HG03039 (cell line): Measurements from ENCODE around the gene CCNY.

Experiments
- ATAC-seq: cut with Tn5 transposase; IDR thresholded peaks from one replicate; pipeline ENCODE4 v1.9.1; 2021; ENCODE audit warnings: mild to moderate bottlenecking, moderate library complexity; ENCODE audit not compliant: unreplicated experiment

CCNY gene

GRCh38 chr10:35423505-35424306, 87.4 kb downstream of the CCNY start:
- ATAC-seq: no peak

DNA sequence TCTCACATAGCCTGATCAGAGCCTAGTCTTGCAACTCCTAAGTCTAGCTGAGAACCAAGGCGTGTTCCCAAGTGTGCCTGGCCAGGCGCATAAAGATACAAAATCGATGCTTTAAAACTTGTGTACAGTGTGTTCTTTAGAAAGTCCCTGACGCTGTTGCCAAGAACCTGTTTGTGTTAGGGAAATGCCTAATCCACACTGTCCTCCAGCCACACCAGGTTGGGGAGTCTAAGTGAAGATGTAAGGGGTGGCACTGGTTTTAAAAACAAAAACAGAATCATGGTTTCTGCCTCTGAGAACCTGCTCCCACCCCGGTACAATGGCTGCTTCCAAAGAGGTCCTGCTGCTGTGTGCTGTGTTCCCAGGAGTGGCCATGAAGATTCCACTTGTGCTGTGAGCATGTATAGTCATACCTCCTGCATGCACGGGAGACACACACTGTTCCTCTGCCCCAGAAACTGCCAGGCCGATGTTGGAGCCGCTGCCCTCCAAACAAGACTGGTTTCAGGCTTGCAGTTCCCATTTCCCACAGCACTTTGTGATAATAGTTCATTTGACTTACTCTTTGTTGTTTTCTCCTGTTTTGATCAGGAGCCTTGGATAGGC, 88.5 kb downstream of the CCNY start:
- ATAC-seq: no peak

GRCh38 chr10:35425595-35425994, 89.3 kb downstream of the CCNY start:
- no peak for ATAC-seq

- ATAC-seq: no peak
Measured at GRCh38 chr10:35426657-35427056, 90.3 kb downstream of the CCNY start.

DNA sequence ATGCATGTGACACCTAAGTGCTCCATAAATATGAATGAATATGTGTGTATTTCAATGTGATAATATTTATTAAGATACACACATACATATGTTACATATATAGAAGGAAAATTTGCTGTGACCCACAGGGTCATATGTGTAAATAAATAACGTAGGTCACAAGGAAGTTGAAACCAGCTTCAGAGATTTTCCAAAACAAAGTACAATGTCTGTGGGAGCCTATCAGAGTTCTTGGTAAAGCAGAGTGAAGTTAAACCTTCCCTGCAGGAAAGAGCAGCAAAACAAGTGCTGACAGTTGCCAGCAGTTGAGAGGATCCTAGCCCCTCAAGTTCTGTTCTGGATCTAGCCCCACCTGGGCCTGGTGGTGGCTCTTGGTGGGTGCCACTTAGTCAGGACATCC, 91.2 kb downstream of the CCNY start:
- no peak for ATAC-seq

DNA sequence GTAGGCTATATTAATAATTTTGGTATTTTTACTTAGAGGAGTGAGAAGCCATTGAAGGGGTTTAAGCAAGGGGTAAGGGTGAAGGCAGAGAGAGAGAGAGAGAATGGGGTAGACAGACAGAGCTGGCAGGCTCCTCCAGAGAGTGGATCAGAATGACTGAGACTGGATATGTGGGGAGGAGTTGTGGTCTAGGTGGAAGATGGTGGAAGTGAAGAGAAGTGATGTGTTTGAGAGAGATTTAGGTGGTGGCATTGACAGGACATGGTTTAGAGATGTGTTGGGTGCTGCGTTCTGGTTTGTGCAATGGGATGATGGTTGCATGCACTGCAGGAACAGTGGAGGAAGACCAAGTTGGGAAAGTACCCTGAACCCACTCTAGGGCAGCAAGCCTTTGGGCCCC, 92.2 kb downstream of the CCNY start:
- no peak for ATAC-seq

DNA sequence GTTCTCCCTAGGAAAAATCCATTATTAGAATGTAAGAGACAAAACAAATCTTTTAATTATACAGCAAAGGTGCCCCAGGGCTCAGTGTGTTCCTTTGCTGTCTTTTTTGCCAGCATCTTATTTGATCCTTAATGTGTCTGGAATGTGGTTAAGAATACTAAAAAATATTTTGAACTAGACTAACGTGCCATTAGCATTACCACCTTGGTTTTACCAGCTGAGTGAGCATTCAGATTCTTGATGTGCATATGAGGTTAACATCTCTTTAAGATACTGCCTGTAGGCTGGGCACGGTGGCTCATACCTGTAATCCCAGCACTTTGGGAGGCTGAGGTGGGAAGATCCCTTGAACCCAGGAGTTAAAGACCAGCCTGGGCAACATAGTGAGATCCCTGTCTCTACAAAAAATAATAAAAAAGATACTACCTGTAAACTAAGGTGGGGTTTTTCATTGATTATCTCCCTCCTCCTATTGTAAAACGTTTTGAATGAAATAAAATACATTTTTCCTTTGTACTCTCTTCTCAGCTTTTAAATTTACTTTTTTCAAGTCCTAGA, 96.6 kb downstream of the CCNY start:
- ATAC-seq: no peak

- no peak for ATAC-seq
Measured at GRCh38 chr10:35433851-35434426, 97.6 kb downstream of the CCNY start.

- peak; percentile 62 for ATAC-seq
Measured at GRCh38 chr10:35434533-35434932, 98.2 kb downstream of the CCNY start.

GRCh38 chr10:35435824-35436223, 99.5 kb downstream of the CCNY start:
- ATAC-seq: no peak

- ATAC-seq: no peak
Measured at GRCh38 chr10:35437829-35438228, 101.5 kb downstream of the CCNY start.

DNA sequence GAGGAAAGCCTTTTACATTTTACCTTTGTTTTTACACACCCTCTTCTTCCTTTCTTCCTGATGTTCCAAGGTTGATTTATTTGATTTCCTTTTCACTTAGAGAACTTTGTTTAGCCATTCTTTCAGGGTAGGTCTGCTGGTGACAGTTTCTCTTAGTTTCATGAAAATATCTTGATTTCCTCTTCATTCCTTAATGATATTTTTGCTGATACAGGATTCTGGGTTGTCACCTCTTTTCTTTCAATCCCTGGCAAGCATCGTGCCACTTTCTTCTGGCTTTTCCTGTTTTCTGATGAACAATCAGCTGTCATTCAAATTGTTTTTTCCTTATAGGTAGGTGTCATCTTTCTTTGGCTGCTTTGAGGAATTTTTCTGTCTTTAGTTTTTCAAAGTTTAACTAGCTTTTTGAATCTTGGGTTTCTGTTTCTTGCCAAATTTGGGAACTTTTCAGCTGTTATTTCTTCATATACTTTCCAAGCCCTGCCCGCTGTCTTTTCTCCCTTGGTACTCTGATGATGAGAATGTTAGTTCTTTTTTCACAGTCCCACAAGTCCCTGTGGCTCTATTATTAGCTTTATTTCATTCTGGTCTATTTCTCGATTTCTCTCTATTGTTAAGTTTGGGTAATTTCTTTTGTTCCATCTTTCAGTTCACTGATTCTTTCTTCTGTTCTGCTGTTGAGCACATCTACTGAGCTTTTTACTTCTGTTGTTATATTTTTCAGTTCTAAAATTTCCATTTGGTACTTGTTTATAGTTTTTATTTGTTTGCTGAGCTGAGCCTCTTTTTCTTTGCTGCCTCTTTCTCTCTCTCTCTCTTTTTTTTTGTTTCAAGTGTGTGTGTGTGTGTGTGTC, 102.6 kb downstream of the CCNY start:
- no peak for ATAC-seq

- no peak for ATAC-seq
Measured at GRCh38 chr10:35440016-35440415, 103.7 kb downstream of the CCNY start.

- no peak for ATAC-seq
Measured at GRCh38 chr10:35442028-35442427, 105.7 kb downstream of the CCNY start.

- no peak for ATAC-seq
Measured at GRCh38 chr10:35442592-35442991, 106.3 kb downstream of the CCNY start.

DNA sequence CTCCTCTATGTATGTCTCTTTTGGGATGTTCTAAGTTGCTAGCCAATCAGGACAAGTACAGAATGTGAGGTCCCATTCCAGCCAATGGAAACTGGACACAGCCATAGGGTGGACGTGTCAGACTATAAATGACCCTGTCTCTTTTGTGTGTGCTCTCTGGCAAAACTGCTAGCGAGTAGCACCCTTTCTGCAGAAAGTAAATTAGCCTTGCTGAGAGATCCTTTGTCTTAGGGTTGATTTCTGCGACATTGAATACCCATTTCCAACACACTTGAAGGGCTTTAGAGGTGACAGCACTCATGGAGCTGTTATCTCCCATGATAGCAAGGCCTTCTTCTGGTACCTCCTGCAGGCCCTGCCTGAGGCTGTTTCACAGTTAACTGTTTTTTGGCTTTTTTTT, 107.5 kb downstream of the CCNY start:
- no peak for ATAC-seq

DNA sequence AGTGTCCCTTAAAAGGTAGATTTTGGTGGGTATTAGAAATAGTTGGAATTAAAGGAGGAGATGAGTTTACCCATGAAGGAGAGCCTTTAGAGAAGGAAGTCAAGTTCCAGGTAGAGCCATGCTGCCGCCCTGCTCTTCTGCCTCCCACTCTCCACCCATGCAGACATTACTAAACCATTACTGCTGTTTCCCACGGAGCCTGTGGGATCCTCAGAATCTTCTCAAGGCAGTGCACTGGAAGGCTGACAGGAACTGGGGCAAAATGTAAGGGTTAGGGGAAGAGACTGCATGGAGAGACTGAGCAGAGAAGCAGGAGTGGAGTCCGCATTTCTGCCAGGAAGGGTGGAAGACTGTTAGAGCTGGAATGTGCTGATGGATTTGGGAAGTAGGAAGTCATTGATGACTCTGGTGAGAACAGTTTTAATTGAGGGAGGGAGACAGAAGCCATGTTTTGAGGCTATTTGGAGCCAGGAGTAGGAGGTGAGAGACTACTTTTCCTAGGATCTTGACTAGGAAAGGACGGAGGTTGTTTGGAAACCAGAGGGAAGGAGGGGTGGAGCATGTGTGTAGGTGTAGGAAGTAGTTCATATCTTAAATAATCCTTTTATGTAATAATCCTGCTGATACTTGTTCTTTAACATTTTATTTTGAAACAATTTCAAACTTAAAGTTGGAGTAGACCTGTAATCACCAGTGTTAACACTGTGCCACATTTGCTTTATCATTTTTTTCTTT, 109.0 kb downstream of the CCNY start:
- no peak for ATAC-seq

- ATAC-seq: no peak
Measured at GRCh38 chr10:35446439-35446838, 110.1 kb downstream of the CCNY start.

- ATAC-seq: no peak
Measured at GRCh38 chr10:35447693-35448407, 111.5 kb downstream of the CCNY start.
